H9 (cell line): Measurements from ENCODE around the gene PEX19. TPM values are rescaled to one million over a fixed set of nuclear protein-coding genes. Genes with fewer than 3 reads are reported as not detected.

Source experiments
- DNase-seq: peaks from one replicate; pipeline ENCODE4 v3.0.0-alpha.2; 2017
- H2AFZ ChIP-seq: one replicate; pipeline ENCODE4 v1.6.1; 2013; ENCODE audit warnings: mild to moderate bottlenecking, low read length, control low read depth, moderate library complexity
- H2AK5ac ChIP-seq: 2 replicates; pipeline ENCODE4 v1.6.1; 2013; ENCODE audit warnings: low read length, control low read depth, mixed read lengths; ENCODE audit not compliant: insufficient read length
- H2BK120ac ChIP-seq: one replicate; pipeline ENCODE4 v1.6.1; 2013; ENCODE audit warnings: low read depth, mild to moderate bottlenecking, low read length, control low read depth, inconsistent platforms; ENCODE audit not compliant: poor library complexity, severe bottlenecking
- H2BK12ac ChIP-seq: 2 replicates; pipeline ENCODE4 v1.6.1; 2013; ENCODE audit warnings: low read length, control low read depth, mixed read lengths, low read depth; ENCODE audit not compliant: insufficient read length
- H2BK15ac ChIP-seq: 2 replicates; pipeline ENCODE4 v1.6.1; 2013; ENCODE audit warnings: low read depth, low read length, control low read depth
- H2BK20ac ChIP-seq: one replicate; pipeline ENCODE4 v1.6.1; 2013; ENCODE audit warnings: low read depth, mild to moderate bottlenecking, low read length, control low read depth, inconsistent platforms; ENCODE audit not compliant: poor library complexity, severe bottlenecking
- H2BK5ac ChIP-seq: 2 replicates; pipeline ENCODE4 v1.6.1; 2013; ENCODE audit warnings: low read length, control low read depth, mixed read lengths; ENCODE audit not compliant: insufficient read length
- H3K14ac ChIP-seq: 2 replicates; pipeline ENCODE4 v1.6.1; 2013; ENCODE audit warnings: low read length, control low read depth; ENCODE audit not compliant: insufficient read depth
- H3K18ac ChIP-seq: 2 replicates; pipeline ENCODE4 v1.6.1; 2013; ENCODE audit warnings: low read depth, mild to moderate bottlenecking, mixed read lengths, low read length, control low read depth; ENCODE audit not compliant: insufficient read length
- H3K23ac ChIP-seq: 2 replicates; pipeline ENCODE4 v1.6.1; 2013; ENCODE audit warnings: low read length, control low read depth, mixed read lengths, low read depth; ENCODE audit not compliant: insufficient read length
- H3K23me2 ChIP-seq: 2 replicates; pipeline ENCODE4 v1.6.1; 2013; ENCODE audit warnings: low read depth, mild to moderate bottlenecking, mixed read lengths, low read length, control low read depth; ENCODE audit not compliant: insufficient read length, poor library complexity, severe bottlenecking
- H3K27ac ChIP-seq: 2 replicates; pipeline ENCODE4 v1.5.1; 2013; ENCODE audit warnings: low read length, control low read depth, mixed read lengths, low read depth; ENCODE audit not compliant: insufficient read length
- H3K27me3 ChIP-seq: 2 replicates; pipeline ENCODE4 v1.6.1; 2013; ENCODE audit warnings: low read length, control low read depth, inconsistent platforms; ENCODE audit not compliant: insufficient read depth
- H3K4ac ChIP-seq: 2 replicates; pipeline ENCODE4 v1.6.1; 2013; ENCODE audit warnings: low read depth, mild to moderate bottlenecking, control low read depth, inconsistent platforms, low read length, moderate library complexity
- H3K4me1 ChIP-seq: 2 replicates; pipeline ENCODE4 v1.6.1; 2013; ENCODE audit warnings: low read length, control low read depth, inconsistent platforms; ENCODE audit not compliant: insufficient read depth
- H3K4me2 ChIP-seq: 2 replicates; pipeline ENCODE4 v1.6.1; 2013; ENCODE audit warnings: low read length, control low read depth, mixed read lengths; ENCODE audit not compliant: insufficient read length, insufficient read depth
- H3K56ac ChIP-seq: 2 replicates; pipeline ENCODE4 v1.6.1; 2013; ENCODE audit warnings: low read depth, mild to moderate bottlenecking, mixed read lengths, low read length, control low read depth; ENCODE audit not compliant: insufficient read length
- H3K79me1 ChIP-seq: 2 replicates; pipeline ENCODE4 v1.6.1; 2013; ENCODE audit warnings: low read depth, mild to moderate bottlenecking, moderate library complexity, low read length, control low read depth, inconsistent platforms; ENCODE audit not compliant: insufficient read depth, poor library complexity, severe bottlenecking
- H3K79me2 ChIP-seq: 2 replicates; pipeline ENCODE4 v1.6.1; 2013; ENCODE audit warnings: low read length, control low read depth, inconsistent platforms; ENCODE audit not compliant: insufficient read depth
- H3K9ac ChIP-seq: 2 replicates; pipeline ENCODE4 v1.6.1; 2013; ENCODE audit warnings: low read length, control low read depth, mixed read lengths; ENCODE audit not compliant: insufficient read length; ENCODE audit errors: extremely low read depth
- H3K9me3 ChIP-seq: one replicate; pipeline ENCODE4 v1.6.1; 2013; ENCODE audit warnings: low read depth, low read length, inconsistent platforms; ENCODE audit not compliant: control insufficient read depth
- H3T11ph ChIP-seq: one replicate; pipeline ENCODE4 v1.6.1; 2013; ENCODE audit warnings: mild to moderate bottlenecking, low read length, control low read depth, inconsistent platforms
- H4K20me1 ChIP-seq: one replicate; pipeline ENCODE4 v1.6.1; 2013; ENCODE audit not compliant: control insufficient read depth, insufficient read length, insufficient read depth
- H4K5ac ChIP-seq: 2 replicates; pipeline ENCODE4 v1.6.1; 2013; ENCODE audit warnings: low read depth, mild to moderate bottlenecking, mixed read lengths, low read length, control low read depth; ENCODE audit not compliant: insufficient read length
- H4K8ac ChIP-seq: replicated peaks from 2 replicates; pipeline ENCODE4 v1.6.1; 2013; ENCODE audit warnings: low read length, control low read depth, mixed read lengths, low read depth; ENCODE audit not compliant: insufficient read length
- H4K91ac ChIP-seq: 2 replicates; pipeline ENCODE4 v1.6.1; 2013; ENCODE audit warnings: low read depth, mild to moderate bottlenecking, moderate library complexity, mixed read lengths, low read length, control low read depth; ENCODE audit not compliant: insufficient read length
- H3K27ac Mint-ChIP-seq, 3 experiments: 2 replicates in 2 of 3; 3 replicates in 1 of 3; pipeline ENCODE4 v1.8.0; 2020 to 2021; ENCODE audit warnings: mixed read lengths in 3 of 3, mild to moderate bottlenecking in 1 of 3, moderate library complexity in 1 of 3
- H3K27me3 Mint-ChIP-seq: 2 replicates; pipeline ENCODE4 v1.8.0; 2021; ENCODE audit warnings: low read depth, mild to moderate bottlenecking, moderate library complexity, mixed read lengths
- H3K36me3 Mint-ChIP-seq, 3 experiments: 2 replicates in 2 of 3; 3 replicates in 1 of 3; pipeline ENCODE4 v1.8.0; 2020 to 2021; ENCODE audit warnings: low read depth in 3 of 3, mixed read lengths in 3 of 3; ENCODE audit not compliant: insufficient read depth in 1 of 3
- H3K4me1 Mint-ChIP-seq, 2 experiments: 2 replicates each; pipeline ENCODE4 v1.8.0; 2020; ENCODE audit warnings: mixed read lengths in 2 of 2
- H3K4me3 Mint-ChIP-seq, 2 experiments: 2 replicates in 1 of 2; 3 replicates in 1 of 2; pipeline ENCODE4 v1.8.0; 2020 to 2021; ENCODE audit warnings: mild to moderate bottlenecking in 2 of 2, mixed read lengths in 2 of 2, moderate library complexity in 1 of 2
- H3K9me3 Mint-ChIP-seq, 2 experiments: 2 replicates in 1 of 2; 3 replicates in 1 of 2; pipeline ENCODE4 v1.8.0; 2020; ENCODE audit warnings: mild to moderate bottlenecking in 2 of 2, mixed read lengths in 2 of 2, moderate library complexity in 1 of 2
- CTCF ChIP-seq: fragments of 200-600 bp; sonication (generic); conservative IDR thresholded peaks from 3 replicates; pipeline ENCODE4 v1.8.0; 2021; ENCODE audit warnings: antibody characterized with exemption, mild to moderate bottlenecking
- total RNA-seq: library from RNA; stranded (reverse); gene quantifications from 2 replicates; pipeline ENCODE4 v1.2.1, GENCODE V29; 2021

Gene PEX19
- total RNA-seq, 1 experiment from 2014 or later: 92.7 TPM

GRCh38 chr1:160251011-160251410 lies 33.9 kb downstream of the PEX19 start:
- Histone ChIP-seq H3K79me2 (peaks cover 6% of the 10 kb centered on the region; the same call in 1 of the 2 replicates), H3K4me1 (no peaks in the 10 kb centered on the region), H3K23ac (no peak overlapping the region), H3K56ac (no peak overlapping the region), H2BK15ac (no peak overlapping the region), H2AFZ (no peak overlapping the region), H3K18ac (no peak overlapping the region), H4K91ac (no peak overlapping the region), H2BK120ac (no peak overlapping the region), H3K27ac (no peak overlapping the region), H2BK12ac (no peak overlapping the region), H2AK5ac (no peak overlapping the region), H4K20me1 (no peaks in the 10 kb centered on the region), H2BK20ac (no peak overlapping the region), H3K4me2 (no peak overlapping the region), H3K23me2 (no peaks in the 10 kb centered on the region), H3K4ac (no peak overlapping the region), H3K27me3 (no peaks in the 10 kb centered on the region), H4K5ac (no peak overlapping the region), H2BK5ac (no peak overlapping the region), H3K9me3 (no peaks in the 10 kb centered on the region), H4K8ac (no peak overlapping the region), H3T11ph (no peak overlapping the region), H3K14ac (no peak overlapping the region), H3K79me1 (peaks cover 5% of the 10 kb centered on the region), H3K9ac (no peak overlapping the region)
- Mint-ChIP-seq H3K4me1 (peaks cover 9 to 11% of the 10 kb centered on the region in 2 experiments), H3K36me3 (peaks cover 4 to 28% (median 26%) of the 10 kb centered on the region in 3 experiments; a peak in 6 of 7 replicates), H3K9me3 (no peaks in the 10 kb centered on the region), H3K4me3 (no peak overlapping the region), H3K27ac (peak overlapping the region in 1 of 3 experiments; percentile 14; a peak in 2 of 7 replicates), H3K27me3 (no peaks in the 10 kb centered on the region)
- no peak for DNase-seq
- no peak for TF ChIP-seq CTCF
